ENCODE measurements around the gene TRPC4. TPM values are rescaled to one million over a fixed set of nuclear protein-coding genes. Genes with fewer than 3 reads are reported as not detected.

The TRPC4 gene
- total and polyA plus RNA-seq, 7 donors = 0.03 to 0.59 (median 0.08) TPM

DNA sequence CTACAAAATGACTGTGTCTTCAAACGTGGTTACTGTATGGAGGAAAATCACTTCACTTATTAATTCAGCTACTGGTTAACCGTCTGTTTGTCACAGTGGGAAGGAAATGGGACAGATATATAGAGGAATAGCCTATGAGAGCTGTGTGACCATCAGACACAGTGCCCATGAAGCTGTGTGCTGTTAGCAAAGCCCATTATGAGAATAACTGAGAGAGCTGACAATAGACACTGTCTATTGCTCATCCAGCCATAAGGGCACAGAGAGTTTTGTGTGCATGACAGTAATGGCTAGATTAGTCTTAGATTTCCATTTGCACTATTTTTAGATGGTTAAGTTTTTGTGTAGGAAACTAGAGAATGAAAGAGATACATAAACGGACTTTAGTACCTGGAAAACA lies 206.9 kb downstream of the TRPC4 start:
- H3K27me3 ChIP-seq (ENCODE audit: insufficient read depth in 3 of 3, low read length in 2 of 3) = no peaks in the 10 kb centered on the region
- H3K4me1 ChIP-seq = no peaks in the 10 kb centered on the region
- DNase-seq (no peak), ATAC-seq (no peak)
- H3K9me3 ChIP-seq = no peaks in the 10 kb centered on the region
- no peak overlapping the region for H3K4me3 ChIP-seq
- no peaks in the 10 kb centered on the region for H3K36me3 ChIP-seq (ENCODE audit: insufficient read depth in 1 of 2, low read depth in 1 of 2)
- H3K27ac ChIP-seq = no peak overlapping the region
- TF ChIP-seq, protein P1, sequence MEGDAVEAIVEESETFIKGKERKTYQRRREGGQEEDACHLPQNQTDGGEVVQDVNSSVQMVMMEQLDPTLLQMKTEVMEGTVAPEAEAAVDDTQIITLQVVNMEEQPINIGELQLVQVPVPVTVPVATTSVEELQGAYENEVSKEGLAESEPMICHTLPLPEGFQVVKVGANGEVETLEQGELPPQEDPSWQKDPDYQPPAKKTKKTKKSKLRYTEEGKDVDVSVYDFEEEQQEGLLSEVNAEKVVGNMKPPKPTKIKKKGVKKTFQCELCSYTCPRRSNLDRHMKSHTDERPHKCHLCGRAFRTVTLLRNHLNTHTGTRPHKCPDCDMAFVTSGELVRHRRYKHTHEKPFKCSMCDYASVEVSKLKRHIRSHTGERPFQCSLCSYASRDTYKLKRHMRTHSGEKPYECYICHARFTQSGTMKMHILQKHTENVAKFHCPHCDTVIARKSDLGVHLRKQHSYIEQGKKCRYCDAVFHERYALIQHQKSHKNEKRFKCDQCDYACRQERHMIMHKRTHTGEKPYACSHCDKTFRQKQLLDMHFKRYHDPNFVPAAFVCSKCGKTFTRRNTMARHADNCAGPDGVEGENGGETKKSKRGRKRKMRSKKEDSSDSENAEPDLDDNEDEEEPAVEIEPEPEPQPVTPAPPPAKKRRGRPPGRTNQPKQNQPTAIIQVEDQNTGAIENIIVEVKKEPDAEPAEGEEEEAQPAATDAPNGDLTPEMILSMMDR (IDR thresholded peaks at IDR 0.05) = no peak
- intact Hi-C loops (cut with DNase I) = no loop called here
- WGBS, 3 donors = 49 to 66% (median 51%) methylated on average over 3 of the region's 3 CpGs

DNA sequence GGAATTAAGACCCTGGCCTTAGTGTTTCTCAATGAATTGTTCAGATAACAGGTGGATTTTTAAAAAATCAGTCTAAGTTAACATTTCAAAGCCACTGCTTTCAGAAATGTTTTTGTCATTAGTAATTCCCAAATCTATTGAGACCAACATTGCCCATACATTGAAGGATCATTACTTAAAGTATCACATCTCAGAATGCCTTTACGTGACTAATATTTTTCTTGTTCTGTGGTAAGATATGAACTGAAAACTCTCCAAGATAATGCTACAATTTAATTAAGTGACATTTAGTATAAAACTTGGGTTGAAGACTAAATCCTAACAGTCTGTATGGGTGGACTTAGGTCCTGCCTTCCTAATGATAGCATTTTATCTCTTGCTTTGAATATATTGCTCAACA lies 211.6 kb downstream of the TRPC4 start:
- Histone ChIP-seq H3K27me3 (ENCODE audit: insufficient read depth in 3 of 3, low read length in 2 of 3) (no peaks in the 10 kb centered on the region), H3K9me3 (no peaks in the 10 kb centered on the region), H3K27ac (no peak overlapping the region), H3K4me1 (no peaks in the 10 kb centered on the region), H3K4me3 (no peak overlapping the region), H3K36me3 (ENCODE audit: insufficient read depth in 1 of 2, low read depth in 1 of 2) (no peaks in the 10 kb centered on the region)
- DNase-seq (no peak), ATAC-seq (no peak)
- TF ChIP-seq, protein P1 (IDR thresholded peaks at IDR 0.05) = no peak
- intact Hi-C loops (cut with DNase I) = no loop called here
- 88 to 93% (median 91%) methylated on average over 1 of the region's 1 CpG for WGBS, 3 donors

DNA sequence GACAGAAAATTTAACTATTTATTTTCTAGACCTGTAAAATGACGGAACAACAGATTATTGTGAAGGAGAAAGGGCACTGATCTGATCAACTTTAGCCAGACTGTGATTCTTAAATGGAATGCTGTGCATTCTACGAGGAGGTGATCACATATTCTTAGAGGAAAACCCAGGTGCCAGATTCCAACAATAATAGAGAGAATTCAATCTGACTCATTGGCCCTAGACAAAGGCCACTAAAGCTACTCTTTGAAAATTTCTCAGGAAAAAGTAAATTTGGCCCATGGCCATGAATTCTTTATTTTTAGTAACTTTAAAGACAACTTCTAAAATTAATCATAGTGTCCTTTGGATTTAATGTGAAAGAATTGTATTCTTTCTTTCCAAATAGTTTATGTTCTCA lies 212.4 kb downstream of the TRPC4 start:
- intact Hi-C loops (cut with DNase I) = no loop called here
- Histone ChIP-seq H3K9me3 (no peaks in the 10 kb centered on the region), H3K36me3 (ENCODE audit: insufficient read depth in 1 of 2, low read depth in 1 of 2) (no peaks in the 10 kb centered on the region), H3K4me3 (no peak overlapping the region), H3K27ac (no peak overlapping the region), H3K27me3 (ENCODE audit: insufficient read depth in 3 of 3, low read length in 2 of 3) (no peaks in the 10 kb centered on the region), H3K4me1 (no peaks in the 10 kb centered on the region)
- WGBS, 3 donors = 65 to 72% (median 69%) methylated on average over 2 of the region's 2 CpGs
- ATAC-seq (no peak), DNase-seq (no peak)
- TF ChIP-seq, protein P1 (IDR thresholded peaks at IDR 0.05) = no peak

DNA sequence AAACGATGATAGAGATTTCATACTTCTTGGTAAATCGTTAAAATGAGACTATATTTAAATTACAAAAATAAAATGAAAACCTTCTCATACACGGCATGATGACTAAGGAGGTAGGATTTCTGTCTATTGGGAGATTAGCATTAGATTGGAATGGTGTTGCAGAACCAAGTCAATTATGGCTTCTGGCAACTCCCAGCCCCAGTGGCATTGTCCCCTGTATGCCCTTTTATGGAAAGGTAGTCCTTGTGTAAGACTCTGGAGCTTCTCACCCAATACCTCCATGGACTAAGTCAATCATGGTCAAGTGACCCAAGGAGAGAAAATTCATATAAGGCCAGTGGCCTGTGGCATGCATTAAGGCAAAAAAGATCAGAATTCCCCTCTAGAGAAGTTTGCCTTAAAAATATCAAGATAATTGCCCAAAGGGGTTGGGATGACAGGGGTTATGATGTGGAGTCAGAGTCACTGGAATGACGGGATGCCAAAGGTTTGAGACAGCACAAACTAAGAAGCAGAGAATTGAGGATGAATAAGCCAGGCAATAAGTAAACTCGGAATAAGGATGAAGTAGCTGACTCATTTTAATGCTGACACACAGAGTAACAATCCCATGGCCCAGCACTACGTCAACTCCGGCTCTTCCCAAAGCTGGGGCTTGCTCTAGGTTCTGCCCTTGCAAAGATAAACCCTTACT lies 213.2 kb downstream of the TRPC4 start:
- intact Hi-C loops (cut with DNase I) = no loop called here
- Histone ChIP-seq H3K36me3 (ENCODE audit: insufficient read depth in 1 of 2, low read depth in 1 of 2) (no peaks in the 10 kb centered on the region), H3K9me3 (no peaks in the 10 kb centered on the region), H3K27ac (no peak overlapping the region), H3K4me1 (no peaks in the 10 kb centered on the region), H3K27me3 (ENCODE audit: insufficient read depth in 3 of 3, low read length in 2 of 3) (no peaks in the 10 kb centered on the region), H3K4me3 (no peak overlapping the region)
- TF ChIP-seq, protein P1 (IDR thresholded peaks at IDR 0.05) = no peak
- DNase-seq (no peak), ATAC-seq (no peak)
- WGBS, 3 donors = 77 to 85% (median 81%) methylated on average over 7 of the region's 7 CpGs

DNA sequence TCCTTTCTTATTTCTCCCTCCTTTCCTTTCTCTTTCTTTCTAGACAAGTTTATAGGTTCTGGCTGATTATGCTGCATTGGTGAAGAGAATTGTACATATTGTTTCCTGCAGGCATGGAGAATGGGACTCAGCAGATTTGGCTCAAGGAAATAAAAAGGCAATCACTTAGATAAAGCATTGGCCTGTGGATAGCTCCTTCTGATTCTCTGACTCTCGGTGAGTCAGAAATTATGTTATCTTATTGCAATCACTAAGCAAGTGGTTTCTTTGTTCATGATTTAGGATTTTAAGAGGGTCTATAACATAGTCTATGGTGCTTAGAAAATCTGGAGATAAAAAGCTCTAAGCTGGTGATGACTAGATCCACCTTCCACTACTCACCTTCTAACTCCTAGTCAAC lies 217.0 kb downstream of the TRPC4 start:
- TF ChIP-seq, protein P1 (IDR thresholded peaks at IDR 0.05) = no peak
- no peaks in the 10 kb centered on the region for H3K4me1 ChIP-seq
- H3K36me3 ChIP-seq (ENCODE audit: insufficient read depth in 1 of 2, low read depth in 1 of 2) = no peaks in the 10 kb centered on the region
- DNase-seq (no peak), ATAC-seq (no peak)
- H3K27me3 ChIP-seq (ENCODE audit: insufficient read depth in 3 of 3, low read length in 2 of 3) = no peaks in the 10 kb centered on the region
- 73 to 80% (median 77%) methylated on average over 1 of the region's 1 CpG for WGBS, 3 donors
- no peak overlapping the region for H3K27ac ChIP-seq
- no peaks in the 10 kb centered on the region for H3K9me3 ChIP-seq
- intact Hi-C loops (cut with DNase I) = no loop called here
- no peak overlapping the region for H3K4me3 ChIP-seq
